Endothelial cell of umbilical vein (primary cell): ENCODE data around the gene ARHGEF26.
A peak's percentile ranks its signal among the peaks of the same experiment; 100 is the strongest.

Experiments
- EZH2 ChIP-seq: IDR thresholded peaks from 2 replicates; pipeline ENCODE4 v1.6.1; 2012; ENCODE audit warnings: borderline replicate concordance, low read depth, mild to moderate bottlenecking, moderate library complexity, low read length, inconsistent platforms; ENCODE audit not compliant: severe bottlenecking
- FOS ChIP-seq: IDR thresholded peaks from 2 replicates; pipeline ENCODE4 v1.6.1; 2011; ENCODE audit warnings: mild to moderate bottlenecking, low read length, moderate library complexity, borderline replicate concordance; ENCODE audit not compliant: insufficient read depth
- MYC ChIP-seq: IDR thresholded peaks from one replicate; pipeline ENCODE4 v1.6.1; 2011; ENCODE audit warnings: mild to moderate bottlenecking, low read depth, low read length
- POLR2A ChIP-seq: IDR thresholded peaks from 2 replicates; pipeline ENCODE4 v1.6.1; 2012; ENCODE audit warnings: low read depth, mild to moderate bottlenecking, control low read depth, low read length
- POLR2AphosphoS5 ChIP-seq: IDR thresholded peaks from 2 replicates; pipeline ENCODE4 v1.6.1; 2012; ENCODE audit warnings: low read depth, mild to moderate bottlenecking, control low read depth, low read length, moderate library complexity; ENCODE audit not compliant: insufficient read depth
- TF ChIP-seq, protein P1 (sequence below), 2 donors: IDR thresholded peaks; 1 replicate in 1 of 2; 2 replicates in 1 of 2; pipeline ENCODE4 v1.5.1; 2011; ENCODE audit warnings: low read length in 2 of 2, mild to moderate bottlenecking in 2 of 2, moderate library complexity in 2 of 2, control low read depth in 1 of 2, inconsistent platforms in 1 of 2, low read depth in 1 of 2; ENCODE audit not compliant: insufficient read depth in 1 of 2; ENCODE audit errors: extremely low read depth in 1 of 2
- TF ChIP-seq, protein P2 (sequence below): IDR thresholded peaks from 2 replicates; pipeline ENCODE4 v1.6.1; 2011; ENCODE audit not compliant: insufficient read depth, insufficient read length

DNA sequence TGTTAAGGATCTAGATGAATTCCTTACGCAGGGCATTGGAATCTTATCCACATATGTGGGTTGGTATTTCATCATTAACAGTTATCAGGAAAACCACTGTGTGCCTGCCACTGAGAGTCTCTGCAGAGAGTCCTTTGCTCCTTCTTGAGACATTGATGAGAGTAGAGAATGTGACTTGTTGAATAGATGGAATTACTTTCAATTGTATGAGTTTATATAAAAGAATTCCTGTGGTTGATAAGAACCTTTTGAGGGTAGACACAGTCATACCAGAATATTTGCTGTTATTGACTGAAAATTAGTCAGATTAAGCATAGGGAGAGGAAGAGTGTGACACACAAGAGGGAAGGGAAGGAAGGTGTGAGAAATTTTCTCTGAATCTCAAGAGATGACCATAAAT, 30.8 kb downstream of the ARHGEF26 start:
- TF ChIP-seq POLR2A (no peak), POLR2AphosphoS5 (no peak), EZH2 (no peak), MYC (no peak), FOS (peak; percentile 57)
- TF ChIP-seq, protein P1, sequence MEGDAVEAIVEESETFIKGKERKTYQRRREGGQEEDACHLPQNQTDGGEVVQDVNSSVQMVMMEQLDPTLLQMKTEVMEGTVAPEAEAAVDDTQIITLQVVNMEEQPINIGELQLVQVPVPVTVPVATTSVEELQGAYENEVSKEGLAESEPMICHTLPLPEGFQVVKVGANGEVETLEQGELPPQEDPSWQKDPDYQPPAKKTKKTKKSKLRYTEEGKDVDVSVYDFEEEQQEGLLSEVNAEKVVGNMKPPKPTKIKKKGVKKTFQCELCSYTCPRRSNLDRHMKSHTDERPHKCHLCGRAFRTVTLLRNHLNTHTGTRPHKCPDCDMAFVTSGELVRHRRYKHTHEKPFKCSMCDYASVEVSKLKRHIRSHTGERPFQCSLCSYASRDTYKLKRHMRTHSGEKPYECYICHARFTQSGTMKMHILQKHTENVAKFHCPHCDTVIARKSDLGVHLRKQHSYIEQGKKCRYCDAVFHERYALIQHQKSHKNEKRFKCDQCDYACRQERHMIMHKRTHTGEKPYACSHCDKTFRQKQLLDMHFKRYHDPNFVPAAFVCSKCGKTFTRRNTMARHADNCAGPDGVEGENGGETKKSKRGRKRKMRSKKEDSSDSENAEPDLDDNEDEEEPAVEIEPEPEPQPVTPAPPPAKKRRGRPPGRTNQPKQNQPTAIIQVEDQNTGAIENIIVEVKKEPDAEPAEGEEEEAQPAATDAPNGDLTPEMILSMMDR (IDR thresholded peaks at IDR 0.05; ENCODE audit: extremely low read depth in 1 of 2, insufficient read depth in 1 of 2, low read depth in 1 of 2, low read length in 2 of 2), result no peak
- TF ChIP-seq, protein P2, sequence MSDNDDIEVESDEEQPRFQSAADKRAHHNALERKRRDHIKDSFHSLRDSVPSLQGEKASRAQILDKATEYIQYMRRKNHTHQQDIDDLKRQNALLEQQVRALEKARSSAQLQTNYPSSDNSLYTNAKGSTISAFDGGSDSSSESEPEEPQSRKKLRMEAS, result no peak
